Chondrocyte (in vitro differentiated cells): ENCODE data around the gene RGS6. TPM values are rescaled to one million over a fixed set of nuclear protein-coding genes. Genes with fewer than 3 reads are reported as not detected.

Experiments
- DNase-seq: peaks from one replicate; pipeline ENCODE4 v3.0.0; 2021; ENCODE audit warnings: mixed read lengths, low spot score
- H3K27ac Mint-ChIP-seq: one replicate; pipeline ENCODE4 v1.8.0; 2021; ENCODE audit warnings: mild to moderate bottlenecking, moderate library complexity, mixed read lengths; ENCODE audit not compliant: unreplicated experiment
- H3K27me3 Mint-ChIP-seq: 2 replicates; pipeline ENCODE4 v1.8.0; 2021; ENCODE audit warnings: low read depth, mixed read lengths
- H3K36me3 Mint-ChIP-seq: 2 replicates; pipeline ENCODE4 v1.8.0; 2021; ENCODE audit warnings: low read depth, mixed read lengths
- H3K4me1 Mint-ChIP-seq: 2 replicates; pipeline ENCODE4 v1.8.0; 2021; ENCODE audit warnings: low read depth, mild to moderate bottlenecking, mixed read lengths
- H3K4me3 Mint-ChIP-seq: one replicate; pipeline ENCODE4 v1.8.0; 2021; ENCODE audit warnings: mild to moderate bottlenecking, moderate library complexity, mixed read lengths; ENCODE audit not compliant: unreplicated experiment
- H3K9me3 Mint-ChIP-seq: 2 replicates; pipeline ENCODE4 v1.8.0; 2021; ENCODE audit warnings: low read depth, mixed read lengths
- CTCF ChIP-seq: fragments of 200-600 bp; sonication (generic); IDR thresholded peaks from 2 replicates; pipeline ENCODE4 v1.5.0; 2021; ENCODE audit warnings: antibody characterized with exemption, mild to moderate bottlenecking, moderate library complexity
- total RNA-seq: library from RNA; stranded (reverse); gene quantifications from 3 replicates; pipeline ENCODE4 v1.2.1, GENCODE V29; 2021

Gene RGS6
- total RNA-seq, 1 donor from 2014 or later = 0.12 TPM

GRCh38 chr14:72165229-72165698 is 233.0 kb downstream of the RGS6 start:
- DNase-seq = no peak
- no peak for TF ChIP-seq CTCF
- Mint-ChIP-seq H3K4me1 (no peaks in the 10 kb centered on the region), H3K4me3 (no peak overlapping the region), H3K36me3 (no peaks in the 10 kb centered on the region), H3K27ac (no peak overlapping the region), H3K9me3 (peaks cover 2% of the 10 kb centered on the region), H3K27me3 (no peaks in the 10 kb centered on the region)

DNA sequence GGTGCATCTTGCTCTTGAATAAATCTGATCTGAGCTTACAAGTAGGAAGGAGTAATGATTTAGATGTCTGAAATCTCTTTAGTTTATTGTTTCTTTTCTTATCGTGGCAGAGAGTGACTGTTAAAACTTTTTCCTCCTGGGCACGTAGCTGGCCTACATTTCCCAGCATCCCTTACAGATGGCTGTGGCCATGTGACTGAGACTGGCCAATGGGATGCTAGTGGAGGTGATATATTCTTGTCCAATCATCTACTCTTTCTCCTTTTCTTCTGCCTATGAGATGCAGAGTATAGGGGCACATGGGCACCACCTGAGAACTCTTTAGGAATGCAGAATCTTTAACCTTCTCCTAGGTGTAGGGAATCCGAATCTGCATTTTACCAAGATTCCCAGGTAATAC is 237.3 kb downstream of the RGS6 start:
- no peaks in the 10 kb centered on the region for H3K36me3 Mint-ChIP-seq
- H3K9me3 Mint-ChIP-seq = peaks cover 2% of the 10 kb centered on the region
- TF ChIP-seq CTCF = no peak
- DNase-seq = no peak
- H3K4me1 Mint-ChIP-seq = no peaks in the 10 kb centered on the region
- no peak overlapping the region for H3K4me3 Mint-ChIP-seq
- H3K27me3 Mint-ChIP-seq = no peaks in the 10 kb centered on the region
- H3K27ac Mint-ChIP-seq = no peak overlapping the region

- no peak for DNase-seq
- Mint-ChIP-seq H3K4me3 (no peak overlapping the region), H3K27me3 (peaks cover 2% of the 10 kb centered on the region), H3K36me3 (no peaks in the 10 kb centered on the region), H3K4me1 (no peaks in the 10 kb centered on the region), H3K9me3 (no peaks in the 10 kb centered on the region), H3K27ac (no peak overlapping the region)
- TF ChIP-seq CTCF = no peak
Measured at GRCh38 chr14:72172049-72172448, 239.8 kb downstream of the RGS6 start.

DNA sequence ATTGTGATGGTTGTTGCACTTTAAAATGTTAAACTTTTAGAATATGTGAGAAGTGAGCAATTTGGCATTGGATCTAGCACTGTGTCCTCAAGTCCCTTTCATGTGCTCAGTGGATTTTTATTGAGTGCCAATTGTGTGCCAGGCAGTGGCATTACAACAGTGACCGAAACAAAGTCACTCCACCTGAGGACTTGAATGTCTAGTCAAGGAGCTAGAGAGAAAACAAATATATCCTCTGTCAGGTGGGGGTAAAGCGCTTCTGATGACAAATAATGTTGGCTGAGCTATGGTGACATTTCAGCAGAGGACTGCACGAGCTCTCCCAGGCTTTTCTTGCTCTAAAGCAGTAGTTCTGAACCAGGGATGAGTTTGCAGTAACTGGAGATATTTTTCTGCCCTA is 240.4 kb downstream of the RGS6 start:
- no peak for DNase-seq
- Mint-ChIP-seq H3K4me1 (no peaks in the 10 kb centered on the region), H3K36me3 (no peaks in the 10 kb centered on the region), H3K9me3 (no peaks in the 10 kb centered on the region), H3K4me3 (no peak overlapping the region), H3K27ac (no peak overlapping the region), H3K27me3 (peaks cover 2% of the 10 kb centered on the region)
- TF ChIP-seq CTCF = no peak

GRCh38 chr14:72173038-72173720 is 240.9 kb downstream of the RGS6 start:
- no peak for TF ChIP-seq CTCF
- H3K36me3 Mint-ChIP-seq = no peaks in the 10 kb centered on the region
- no peak overlapping the region for H3K4me3 Mint-ChIP-seq

More at GRCh38 chr14:72173038-72173720, 240.9 kb downstream of the RGS6 start:
- no peaks in the 10 kb centered on the region for H3K9me3 Mint-ChIP-seq
- H3K27ac Mint-ChIP-seq = no peak overlapping the region
- H3K4me1 Mint-ChIP-seq = no peaks in the 10 kb centered on the region
- no peak for DNase-seq
- peaks cover 2% of the 10 kb centered on the region for H3K27me3 Mint-ChIP-seq
